NCI-H82 treated with DMSO at 0.1 percent for 48 hours (cell line): ENCODE measurements around the gene CLIC3.

Experiments
- DNase-seq: peaks from one replicate; lab custom pipeline; 2025; ENCODE audit not compliant: unreplicated experiment; lab: John Stamatoyannopoulos, UW

CLIC3 gene

DNA sequence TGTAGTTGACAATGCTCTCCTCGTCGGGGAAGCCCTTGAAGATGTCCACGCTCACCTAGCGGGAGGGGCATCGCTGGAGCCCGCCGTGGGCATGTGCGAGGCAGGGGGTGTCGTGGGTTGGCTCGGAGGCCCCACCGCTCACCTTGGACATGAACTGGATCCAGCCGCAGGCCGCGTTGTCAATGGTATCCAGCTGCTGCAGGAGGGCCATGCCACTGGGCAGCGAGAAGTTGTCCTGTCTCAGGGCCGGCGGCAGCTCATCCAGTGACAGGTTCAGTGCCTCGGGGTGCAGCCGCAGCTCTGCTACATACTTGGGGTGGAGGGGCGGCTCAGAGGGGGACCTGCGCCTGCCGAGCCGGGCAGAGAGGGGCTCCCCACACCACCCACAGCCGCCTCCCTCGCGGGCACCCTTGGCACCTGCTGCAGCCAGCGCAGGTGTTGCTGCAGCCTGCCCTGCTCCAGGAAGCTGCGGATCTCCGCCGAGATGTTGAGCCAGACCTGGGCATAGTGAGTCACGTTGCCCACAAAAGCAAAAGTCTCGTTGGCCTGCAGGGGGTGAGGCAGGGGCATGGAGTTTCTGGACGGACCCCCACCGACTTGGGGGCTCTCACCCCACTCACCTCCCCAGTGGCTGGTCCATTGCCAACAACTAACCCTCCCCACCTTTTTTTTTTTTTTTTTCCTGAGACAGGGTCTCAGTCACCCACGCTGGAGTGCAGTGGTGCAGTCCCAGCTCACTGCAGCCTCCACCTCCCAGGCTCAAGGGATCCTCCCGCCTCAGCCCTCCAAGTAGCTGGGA, 22.6 kb upstream of the CLIC3 start:
- DNase-seq = no peak

GRCh38 chr9:137017791-137018497, 21.6 kb upstream of the CLIC3 start:
- no peak for DNase-seq

- DNase-seq = no peak
Observed at GRCh38 chr9:137017071-137017470, 20.7 kb upstream of the CLIC3 start.

DNA sequence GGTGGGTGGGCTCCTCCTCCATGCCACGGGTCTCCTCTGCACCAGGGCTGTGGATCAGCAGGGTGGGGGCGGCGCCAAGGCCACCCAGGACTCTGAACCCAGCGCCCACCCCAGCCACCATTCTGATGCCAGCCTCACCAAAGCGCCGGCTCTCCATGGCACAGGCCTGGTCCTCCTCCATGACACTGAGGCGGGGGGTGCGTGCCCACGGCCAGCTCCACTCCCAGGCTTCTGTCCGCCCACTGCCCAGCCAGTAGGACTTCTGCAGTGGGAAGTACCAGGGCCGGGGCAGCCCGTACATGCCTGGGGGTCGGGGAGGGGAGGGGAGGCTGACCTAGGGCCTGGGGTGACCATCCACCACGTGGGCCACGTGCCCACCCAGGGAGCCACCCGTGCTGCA, 20.1 kb upstream of the CLIC3 start:
- no peak for DNase-seq

GRCh38 chr9:137015976-137016375, 19.6 kb upstream of the CLIC3 start:
- DNase-seq = no peak

GRCh38 chr9:137015540-137015930, 19.2 kb upstream of the CLIC3 start:
- DNase-seq = no peak

DNA sequence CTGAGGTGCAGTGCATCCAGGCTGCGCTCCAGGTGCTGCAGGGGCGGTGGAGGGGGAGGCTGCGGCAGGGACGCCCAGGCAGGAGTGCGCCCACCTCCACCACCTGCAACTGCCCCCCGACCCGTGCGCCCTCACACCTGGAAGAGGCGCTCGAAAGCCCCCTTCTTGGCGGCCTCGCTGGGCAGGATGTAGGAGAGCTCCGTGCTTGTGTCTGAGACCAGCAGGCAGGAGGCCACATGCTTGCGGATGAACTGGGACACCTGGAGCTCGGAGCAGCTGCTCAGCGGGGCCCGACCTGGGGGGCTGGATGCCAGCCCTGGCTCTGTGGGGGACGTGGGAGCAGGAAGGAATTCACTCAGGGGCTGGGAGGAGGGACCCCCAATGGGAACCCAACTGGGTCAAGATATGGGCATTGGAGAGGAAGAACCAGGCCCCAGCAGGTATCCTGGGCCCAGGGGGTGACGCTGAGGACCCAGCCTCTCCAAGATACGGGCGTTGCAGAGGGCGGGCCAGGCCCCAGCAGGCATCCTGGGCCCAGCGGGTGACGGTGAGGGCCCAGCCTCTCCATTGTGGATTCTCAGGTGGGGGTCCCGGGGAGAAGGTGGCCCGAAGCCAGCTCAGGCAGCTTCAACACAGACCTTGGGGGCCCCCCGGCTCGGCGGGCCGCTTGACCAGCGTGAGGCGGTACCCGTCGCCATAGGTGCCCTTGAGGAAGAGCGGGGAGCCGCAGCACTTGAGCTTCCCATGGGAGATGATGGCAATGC, 18.6 kb upstream of the CLIC3 start:
- no peak for DNase-seq

GRCh38 chr9:137014166-137014565, 17.8 kb upstream of the CLIC3 start:
- no peak for DNase-seq

- no peak for DNase-seq
Observed at GRCh38 chr9:137013571-137013940, 17.2 kb upstream of the CLIC3 start.

DNA sequence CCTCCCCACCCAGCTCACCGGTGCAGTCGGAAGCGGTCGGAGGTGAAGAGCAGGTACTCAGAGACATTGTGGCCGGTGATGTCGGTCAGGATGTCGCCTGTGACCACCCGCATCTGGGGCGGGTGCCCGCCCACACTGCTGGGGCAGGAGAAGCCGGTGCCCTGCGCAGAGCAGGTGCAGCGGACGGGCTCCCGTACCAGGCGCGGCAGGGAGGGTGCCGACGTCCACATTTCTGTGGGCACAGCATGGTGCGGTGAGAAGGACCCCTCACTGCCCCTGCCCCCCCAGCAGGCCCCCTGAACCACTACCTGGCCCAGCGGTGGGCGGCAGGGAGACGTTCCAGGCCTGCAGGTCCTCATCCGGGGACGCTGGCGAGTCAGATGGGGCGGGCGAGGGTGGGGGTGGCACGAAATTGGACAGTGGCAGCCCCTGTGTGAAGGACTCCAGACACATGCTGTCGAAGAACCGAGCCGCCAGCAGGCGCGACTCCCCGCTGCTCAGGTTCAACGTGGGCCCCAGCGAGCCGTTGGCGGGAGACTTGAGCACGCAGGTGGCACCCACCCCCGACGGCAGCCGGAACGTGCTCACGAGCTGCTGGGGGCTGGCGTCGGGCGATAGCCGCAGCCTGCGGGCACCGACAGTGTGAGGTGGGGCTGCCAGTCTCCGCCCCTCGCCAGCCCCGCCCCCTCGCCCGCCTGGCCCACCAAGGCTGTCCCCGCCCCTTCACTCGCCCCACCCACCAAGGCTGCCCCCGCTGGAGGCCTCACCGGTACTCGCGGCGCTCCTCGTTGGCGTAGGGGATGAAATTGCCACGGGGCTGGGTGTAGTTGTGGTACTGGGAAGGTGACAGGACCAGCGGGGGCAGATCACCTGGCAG, 16.6 kb upstream of the CLIC3 start:
- DNase-seq = no peak

DNA sequence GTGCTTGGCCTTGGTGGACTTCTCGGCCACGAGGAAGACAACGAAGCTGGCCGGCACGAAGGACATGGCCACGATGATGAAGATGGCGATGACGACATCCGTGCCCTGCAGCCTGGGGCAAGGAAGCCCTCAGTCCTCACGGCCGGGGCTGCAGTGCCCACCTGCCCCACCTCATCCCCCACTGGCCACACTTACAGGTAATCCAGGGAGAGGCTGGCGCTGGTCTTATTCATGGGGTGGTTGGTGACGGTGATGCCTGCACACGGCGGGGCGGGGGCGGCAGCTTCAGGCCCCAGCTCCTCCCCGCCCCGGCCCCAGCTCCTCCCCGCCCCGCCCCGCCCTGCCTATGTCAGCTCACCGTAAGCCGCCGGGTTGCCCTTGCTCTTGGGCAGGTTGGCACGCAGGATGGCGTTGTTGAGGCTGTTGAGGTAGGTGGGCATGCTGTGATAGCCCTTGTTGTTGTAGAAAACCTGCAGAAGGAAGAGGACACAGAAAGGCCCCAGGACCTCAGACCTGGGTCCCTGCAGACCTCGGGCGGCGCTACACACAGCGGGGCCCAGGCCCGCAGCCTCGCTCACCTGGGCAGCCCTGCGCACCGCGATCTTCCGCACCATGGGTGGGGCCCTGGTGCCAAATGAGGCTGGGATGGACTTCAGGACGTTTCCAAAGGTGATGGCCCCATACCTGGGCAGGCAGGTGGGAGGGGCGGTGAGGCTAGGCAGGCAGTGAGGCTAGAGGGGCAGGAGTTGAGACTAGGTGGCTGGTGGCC, 15.7 kb upstream of the CLIC3 start:
- no peak for DNase-seq

- DNase-seq = no peak
Observed at GRCh38 chr9:137011156-137011555, 14.8 kb upstream of the CLIC3 start.

DNA sequence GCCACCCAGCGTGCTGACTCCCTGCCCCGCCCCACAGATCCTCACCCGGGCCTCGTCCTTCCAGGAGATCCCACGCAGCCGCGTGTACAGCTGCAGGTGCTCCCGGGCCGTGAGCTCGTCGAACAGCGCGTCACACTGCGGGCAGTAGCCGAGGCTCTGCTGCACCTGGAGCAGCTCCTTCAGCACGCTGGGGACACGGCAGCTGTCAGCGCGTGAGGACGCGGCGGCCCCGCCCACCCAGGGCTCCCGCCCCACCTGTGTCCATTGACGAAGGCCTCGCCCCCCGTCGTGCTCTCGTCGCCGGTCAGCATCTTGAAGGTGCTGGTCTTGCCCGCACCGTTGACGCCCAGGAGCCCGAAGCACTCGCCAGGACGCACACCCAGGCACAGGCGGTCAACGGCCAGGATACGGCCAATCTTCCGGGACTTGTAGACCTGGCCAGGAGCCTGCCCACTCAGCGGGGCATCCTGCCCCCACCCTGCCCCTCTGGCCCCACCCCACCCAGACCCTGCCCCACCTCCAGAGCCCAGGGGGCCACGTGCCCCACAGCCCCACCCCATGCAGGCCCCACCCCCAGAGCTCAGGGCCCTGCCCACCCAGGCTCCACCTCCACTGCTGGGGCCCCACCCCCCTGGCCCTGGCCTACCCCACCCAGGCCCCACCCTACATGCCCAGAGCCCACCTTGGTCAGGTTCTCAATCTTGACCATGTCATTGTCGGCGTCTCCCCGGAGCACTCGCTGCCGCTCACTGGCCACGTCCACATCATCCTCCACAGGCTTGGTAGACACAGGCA, 13.8 kb upstream of the CLIC3 start:
- DNase-seq = no peak

- DNase-seq = no peak
Observed at GRCh38 chr9:137009217-137009616, 12.8 kb upstream of the CLIC3 start.

GRCh38 chr9:137008312-137008711, 11.9 kb upstream of the CLIC3 start:
- DNase-seq = no peak

DNA sequence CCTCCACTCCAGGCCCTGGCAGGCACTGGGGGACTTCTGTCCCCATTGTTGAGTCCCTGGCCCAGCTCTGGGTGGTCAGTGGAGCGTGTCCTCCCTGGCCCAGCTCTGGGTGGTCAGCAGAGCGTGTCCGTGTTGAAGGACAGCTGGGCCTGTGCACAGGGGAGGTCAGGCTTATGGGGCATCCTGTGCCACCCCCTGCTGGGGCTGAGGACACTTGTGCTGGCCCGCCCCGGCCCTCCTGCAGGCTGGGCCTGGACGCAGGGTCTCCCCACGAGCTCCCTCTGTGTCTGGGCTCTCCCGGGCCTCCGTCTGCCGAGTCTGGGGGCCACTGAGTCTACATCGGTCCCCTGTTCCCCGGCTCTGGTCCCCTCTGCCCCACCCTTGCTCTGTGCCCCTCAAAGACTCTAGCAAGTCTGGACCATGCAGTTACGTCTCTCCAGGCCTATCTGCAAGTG, 11.5 kb upstream of the CLIC3 start:
- no peak for DNase-seq

DNA sequence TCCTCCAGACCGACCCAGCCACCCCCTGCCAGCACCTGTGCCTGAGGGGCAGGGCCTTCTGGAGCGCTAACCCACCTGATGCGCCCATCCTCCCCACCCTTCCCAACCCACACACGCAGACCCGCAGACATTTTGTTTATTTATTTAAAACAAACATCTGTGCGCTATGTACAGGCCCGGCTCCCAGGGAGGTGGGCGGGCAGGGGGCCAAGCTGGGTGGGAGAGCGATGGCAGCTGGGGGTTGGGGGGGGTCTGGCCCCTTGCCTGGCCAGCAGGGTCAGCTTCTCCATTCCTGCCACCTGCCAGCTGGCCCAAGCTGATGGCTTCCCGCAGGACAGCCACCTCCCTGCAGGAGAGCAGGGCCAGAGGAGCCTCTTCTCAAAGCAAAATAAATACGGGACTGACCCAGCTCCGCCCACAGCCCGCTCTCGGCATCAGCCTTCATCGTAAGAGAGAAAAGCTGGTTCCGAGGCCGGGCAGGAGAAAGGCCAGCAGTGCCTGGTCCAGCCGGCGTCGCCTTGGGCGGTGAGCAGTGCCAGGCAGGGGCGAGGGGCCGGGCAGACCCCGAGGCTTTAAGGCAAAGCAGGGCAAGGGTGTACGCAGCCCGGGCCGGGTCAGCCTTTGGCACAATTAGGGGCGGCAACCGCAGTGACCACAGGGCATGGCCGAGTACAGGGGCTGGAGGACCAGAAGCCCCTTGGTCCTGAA, 10.9 kb upstream of the CLIC3 start:
- DNase-seq = no peak

DNA sequence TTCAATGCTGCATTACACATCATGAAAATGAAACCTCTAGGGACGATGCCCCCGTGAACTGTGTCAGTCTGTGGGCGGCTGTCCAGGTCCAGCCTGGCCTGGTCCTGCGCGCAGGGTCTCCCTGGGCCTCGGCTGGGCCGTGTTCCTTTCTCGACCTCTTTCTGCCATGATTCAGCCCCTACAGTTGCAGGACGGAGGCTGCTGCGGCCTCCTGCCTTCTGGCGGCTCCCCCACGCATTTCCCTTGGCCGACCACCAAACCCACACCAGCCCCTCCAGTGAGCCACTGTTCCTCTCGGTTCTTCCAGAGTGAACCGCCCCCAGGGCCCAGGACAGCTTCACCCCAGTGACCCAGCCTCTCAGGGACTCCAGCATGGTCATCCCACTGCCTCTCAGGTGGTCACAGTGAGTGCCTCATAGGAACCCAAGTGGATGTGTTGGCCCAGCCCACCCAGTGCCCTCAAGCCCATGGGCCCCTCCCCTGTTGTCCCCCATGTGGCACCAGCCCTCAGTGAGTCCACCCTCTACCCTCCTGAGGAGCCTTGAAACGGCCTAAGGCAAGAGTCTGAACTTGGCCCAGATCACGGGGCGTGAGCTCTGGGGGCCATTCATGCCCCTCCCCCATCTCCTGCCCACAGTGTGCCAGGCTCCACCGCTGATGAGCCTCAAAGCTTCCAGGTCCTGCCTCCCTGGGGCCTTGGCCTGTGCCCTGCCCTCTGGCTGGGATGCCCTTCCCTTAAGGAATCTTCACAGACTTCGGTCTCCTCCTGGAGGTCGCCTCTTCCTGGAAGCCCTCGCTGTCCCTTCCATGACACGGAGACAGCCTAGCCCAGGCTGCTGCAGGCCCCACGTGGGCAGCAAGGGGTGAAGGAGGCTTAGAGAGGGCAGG, 10.0 kb upstream of the CLIC3 start:
- DNase-seq = no peak
